IMR-90 (cell line): Measurements from ENCODE around the gene AUTS2.

Experiments
- CEBPB ChIP-seq: IDR thresholded peaks from 2 replicates; pipeline ENCODE4 v1.6.1; 2012; ENCODE audit warnings: low read depth, low read length, improper control_type of control experiment
- CTCF ChIP-seq: conservative IDR thresholded peaks from 2 replicates; pipeline ENCODE4 v1.5.1; 2012; ENCODE audit warnings: mild to moderate bottlenecking, low read depth, low read length, improper control_type of control experiment
- MXI1 ChIP-seq: IDR thresholded peaks from 2 replicates; pipeline ENCODE4 v1.6.1; 2012; ENCODE audit warnings: low read depth, mild to moderate bottlenecking, low read length, moderate library complexity, borderline replicate concordance
- POLR2A ChIP-seq: IDR thresholded peaks from 2 replicates; pipeline ENCODE4 v1.6.1; 2012; ENCODE audit warnings: mild to moderate bottlenecking, low read depth, low read length
- RCOR1 ChIP-seq: IDR thresholded peaks from 2 replicates; pipeline ENCODE4 v1.6.1; 2012; ENCODE audit warnings: mild to moderate bottlenecking, low read length, improper control_type of control experiment; ENCODE audit not compliant: insufficient replicate concordance
- RFX5 ChIP-seq: IDR thresholded peaks from 2 replicates; pipeline ENCODE4 v1.8.0; 2012; ENCODE audit warnings: low read depth, mild to moderate bottlenecking, low read length, moderate library complexity

- no peak for TF ChIP-seq CEBPB
- no peak for TF ChIP-seq CTCF
- TF ChIP-seq MXI1: no peak
- TF ChIP-seq POLR2A: no peak
- no peak for TF ChIP-seq RCOR1
- TF ChIP-seq RFX5: no peak
Observed at GRCh38 chr7:70765651-70766050, 1167.4 kb downstream of the AUTS2 start.
